Dedifferentiated amniotic fluid mesenchymal stem cell (primary cell): ENCODE results near the gene SLC2A1.
"Not testable (repeated sequence)": the region's sequence is repeated elsewhere in the genome, so short reads cannot be mapped to it uniquely, and the experiment has no call there.

Source experiments
- DNase-seq: peaks from one replicate; pipeline ENCODE4 v3.0.0-alpha.2; 2016; ENCODE audit errors: extremely low spot score

SLC2A1 gene

GRCh38 chr1:42899960-42900359, 58.7 kb downstream of the SLC2A1 start:
- DNase-seq = not testable (repeated sequence)

DNA sequence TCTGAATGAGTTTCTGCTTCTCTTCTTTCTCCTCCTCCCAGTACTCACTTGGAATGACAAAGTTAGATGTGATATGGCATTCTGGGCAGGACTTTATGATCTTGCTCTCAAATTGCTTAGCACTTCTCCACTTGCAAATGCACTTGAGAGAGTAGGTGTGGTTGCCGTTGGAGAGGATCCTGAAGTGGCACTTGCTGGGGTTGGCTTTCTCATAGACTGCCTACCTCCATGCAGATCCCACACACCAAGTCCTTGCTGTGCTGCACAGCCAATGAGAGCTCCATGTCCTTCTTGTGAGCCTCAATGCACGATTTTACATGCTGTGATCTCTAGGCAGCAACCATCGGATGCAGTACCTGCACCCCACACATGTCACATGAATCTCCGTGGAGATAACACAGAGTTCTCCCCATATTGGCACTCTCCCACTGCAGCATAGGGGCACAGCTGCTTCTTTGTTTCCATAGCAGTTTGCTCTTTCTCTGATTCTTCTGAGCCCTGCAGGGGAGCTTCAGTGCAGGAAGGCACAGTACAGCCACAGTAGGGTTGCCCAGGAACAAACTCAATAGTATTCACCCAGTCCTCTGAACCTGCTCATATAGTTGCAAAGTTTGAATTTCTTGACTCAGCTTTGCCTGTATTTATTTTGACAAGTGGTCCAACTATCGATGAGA, 67.1 kb downstream of the SLC2A1 start:
- no peak for DNase-seq

DNA sequence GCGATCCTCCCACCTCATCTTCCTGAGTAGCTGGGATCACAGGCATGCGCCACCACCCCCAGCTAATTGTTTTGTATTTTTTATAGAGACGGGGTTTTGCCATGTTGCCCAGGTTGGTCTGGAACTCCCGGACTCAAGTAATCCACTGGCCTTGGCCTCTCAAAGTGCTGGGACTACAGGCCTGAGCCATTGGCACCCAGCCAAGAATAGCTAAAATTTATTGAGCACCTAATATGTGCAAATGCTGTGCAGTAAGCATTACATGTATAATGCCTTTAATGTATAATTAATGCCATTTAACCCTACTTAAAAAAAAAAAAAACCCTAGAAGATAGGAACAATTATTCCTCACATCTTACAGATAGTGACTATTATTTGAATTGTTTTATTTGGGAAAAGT, 69.4 kb downstream of the SLC2A1 start:
- DNase-seq = no peak

DNA sequence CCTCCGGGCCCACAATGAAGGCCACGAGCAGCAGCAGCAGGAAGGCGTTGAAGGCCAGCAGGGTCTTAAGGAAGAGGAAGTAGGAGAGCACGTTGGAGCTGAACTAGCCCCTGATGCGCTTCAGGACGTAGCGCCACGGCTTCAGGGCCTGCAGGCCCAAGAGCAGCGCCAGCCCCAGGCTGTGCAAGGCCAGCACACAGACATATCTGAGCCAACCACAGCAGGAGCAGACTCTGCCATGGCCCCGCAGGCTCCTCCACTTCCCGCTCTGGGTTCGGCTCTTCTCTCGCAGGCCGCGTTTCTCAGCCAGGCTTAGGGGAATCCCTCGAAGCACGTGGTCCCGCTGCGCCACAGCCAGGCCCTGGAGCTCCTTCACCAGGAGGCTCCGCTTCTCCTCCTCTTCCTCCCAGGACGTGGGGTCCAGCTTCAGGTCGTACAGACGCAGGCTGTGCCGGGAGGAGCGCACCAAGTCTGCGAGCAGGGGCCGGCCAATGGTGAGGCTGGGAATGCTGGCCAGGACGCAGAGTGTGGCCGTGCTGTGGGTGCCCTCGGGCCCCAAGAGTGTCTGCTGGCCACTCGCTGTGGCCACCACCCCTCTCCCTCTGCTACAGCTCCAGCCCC, 70.5 kb downstream of the SLC2A1 start:
- no peak for DNase-seq

- DNase-seq = no peak
These were observed 71.3 kb downstream of the SLC2A1 start for GRCh38 chr1:42887366-42887765.

DNA sequence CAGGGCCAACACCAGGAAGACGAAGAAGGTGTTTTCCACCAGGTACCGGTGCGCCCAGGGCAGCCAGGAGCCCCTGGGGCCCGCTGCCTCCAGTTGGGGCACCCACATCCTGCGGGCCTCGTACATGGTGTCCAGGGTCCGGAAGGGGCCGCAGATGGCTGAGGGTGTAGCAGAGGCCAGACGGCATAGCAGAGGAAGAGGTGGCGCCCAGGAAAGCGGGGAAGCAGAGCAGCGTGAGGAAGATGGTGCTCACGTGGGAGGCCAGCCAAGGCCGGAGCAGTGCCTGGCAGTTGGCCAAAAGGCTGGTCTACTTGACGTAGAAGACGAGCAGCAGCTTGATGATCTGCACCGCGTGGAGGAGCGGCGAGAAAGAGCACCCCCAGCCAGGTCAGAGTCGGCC, 71.9 kb downstream of the SLC2A1 start:
- DNase-seq = no peak

DNA sequence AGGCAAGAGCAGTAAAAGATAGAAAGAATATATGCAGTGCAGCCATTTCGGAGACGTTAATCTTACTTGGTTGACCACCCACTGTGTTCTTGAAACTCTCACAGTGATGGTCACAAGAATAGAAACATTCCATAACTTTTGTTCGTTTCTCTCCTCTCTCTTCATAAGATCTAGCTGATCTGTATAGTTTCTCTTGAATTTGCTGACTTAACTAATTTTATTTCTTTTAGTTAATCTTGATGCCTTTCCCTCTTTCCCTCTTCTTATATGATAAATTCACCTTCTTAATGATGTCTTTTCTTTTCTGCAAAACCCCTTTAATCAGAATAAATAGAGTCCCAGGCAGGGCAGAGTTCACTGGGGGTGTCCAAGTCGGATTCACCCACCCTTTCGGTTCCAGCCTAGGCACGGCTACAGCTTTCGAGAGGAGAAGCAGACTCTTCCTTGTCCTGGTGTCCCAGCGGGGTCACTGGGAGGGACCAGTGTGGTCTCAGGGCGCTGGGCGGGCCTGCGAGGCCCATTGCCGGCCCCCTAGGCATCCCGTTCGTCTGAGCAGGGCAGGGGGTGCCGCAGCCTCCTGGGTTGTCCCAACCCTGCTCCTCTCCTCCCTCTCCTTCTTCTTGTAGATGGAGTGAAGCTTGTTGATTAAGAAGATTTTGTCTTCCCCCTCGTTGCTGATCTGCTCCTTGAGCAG, 72.5 kb downstream of the SLC2A1 start:
- DNase-seq = no peak

- DNase-seq = no peak
These were observed 78.3 kb downstream of the SLC2A1 start for GRCh38 chr1:42880384-42880783.

GRCh38 chr1:42877380-42877779, 81.3 kb downstream of the SLC2A1 start:
- DNase-seq = no peak

GRCh38 chr1:42876009-42876408, 82.7 kb downstream of the SLC2A1 start:
- no peak for DNase-seq
